HG02571 (cell line): Measurements from ENCODE around the gene ZNF750.

Experiments
- ATAC-seq: cut with Tn5 transposase; IDR thresholded peaks from one replicate; pipeline ENCODE4 v1.9.1; 2021; ENCODE audit warnings: mild to moderate bottlenecking, moderate library complexity; ENCODE audit not compliant: unreplicated experiment

ZNF750 gene

DNA sequence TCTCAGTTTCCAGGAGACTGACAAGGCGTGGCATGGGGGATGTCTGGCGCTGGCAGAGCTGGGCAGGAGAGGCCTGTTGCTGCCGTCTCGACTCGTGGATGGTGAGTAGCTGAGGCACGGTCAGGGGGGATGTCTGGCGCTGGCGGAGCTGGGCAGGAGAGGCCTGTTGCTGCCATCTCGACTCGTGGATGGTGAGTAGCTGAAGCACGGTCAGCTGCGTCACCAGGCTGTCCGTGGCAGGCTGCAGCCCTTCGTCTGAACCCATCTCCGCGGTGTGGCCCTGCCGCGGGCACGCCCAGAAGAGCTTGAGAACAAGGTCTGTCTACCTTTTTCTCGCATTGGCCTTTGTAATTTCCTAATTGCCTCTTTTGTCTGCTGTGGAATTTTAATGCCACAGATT lies 25.0 kb downstream of the ZNF750 start:
- ATAC-seq, result no peak

DNA sequence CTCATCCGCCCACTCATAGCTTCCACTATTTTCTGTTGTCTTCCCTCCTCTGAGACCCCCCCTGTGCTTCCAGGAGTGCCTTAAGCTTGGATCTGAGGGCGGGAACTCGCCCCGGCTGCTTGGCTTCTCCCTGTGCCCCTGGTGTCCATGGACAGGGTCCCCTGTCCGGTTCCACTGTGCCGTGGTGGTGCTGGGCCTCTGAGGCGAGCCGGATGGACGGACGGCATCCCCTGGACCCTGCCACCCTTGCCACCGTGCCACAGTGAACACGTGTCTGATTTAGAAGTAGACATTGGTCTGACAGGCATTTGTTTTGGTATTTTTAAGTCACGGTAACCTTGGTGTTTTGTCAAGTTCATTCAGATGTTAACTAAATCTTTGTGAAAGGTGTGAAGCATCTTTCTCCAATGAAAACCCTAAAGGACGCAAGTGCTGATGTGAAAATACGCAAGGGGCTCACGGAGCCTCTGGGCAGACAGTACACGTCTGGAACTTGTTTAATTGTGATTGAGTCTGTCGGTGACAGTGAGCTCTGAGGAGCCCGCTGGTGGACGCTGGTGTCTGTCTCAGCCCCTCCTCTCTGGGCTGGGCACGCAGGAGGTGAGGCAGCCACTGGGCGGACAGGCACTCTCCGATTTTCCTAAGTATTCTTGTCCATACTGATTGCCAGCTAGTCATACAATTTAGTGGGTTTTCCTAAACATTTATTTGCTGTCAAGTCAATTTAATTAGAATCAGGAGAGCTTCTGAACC lies 26.3 kb downstream of the ZNF750 start:
- no peak for ATAC-seq

DNA sequence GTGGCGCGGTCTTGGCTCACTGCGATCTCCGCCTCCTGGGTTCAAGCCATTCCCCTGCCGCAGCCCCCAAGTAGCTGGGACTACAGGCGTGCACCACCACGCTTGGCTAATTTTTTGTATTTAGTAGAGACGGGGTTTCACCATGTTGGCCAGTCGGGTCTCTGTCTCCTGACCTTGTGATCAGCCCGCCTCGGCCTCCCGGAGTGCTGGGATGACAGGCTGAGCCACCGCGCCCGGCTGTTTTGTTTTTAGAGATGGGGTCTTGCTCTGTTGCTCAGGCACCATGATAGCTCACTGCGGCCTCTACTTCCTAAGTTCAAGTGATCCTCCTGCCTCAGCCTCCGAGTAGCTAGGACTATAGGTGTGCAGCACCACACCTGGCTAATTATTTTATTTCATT lies 27.2 kb downstream of the ZNF750 start:
- no peak for ATAC-seq

DNA sequence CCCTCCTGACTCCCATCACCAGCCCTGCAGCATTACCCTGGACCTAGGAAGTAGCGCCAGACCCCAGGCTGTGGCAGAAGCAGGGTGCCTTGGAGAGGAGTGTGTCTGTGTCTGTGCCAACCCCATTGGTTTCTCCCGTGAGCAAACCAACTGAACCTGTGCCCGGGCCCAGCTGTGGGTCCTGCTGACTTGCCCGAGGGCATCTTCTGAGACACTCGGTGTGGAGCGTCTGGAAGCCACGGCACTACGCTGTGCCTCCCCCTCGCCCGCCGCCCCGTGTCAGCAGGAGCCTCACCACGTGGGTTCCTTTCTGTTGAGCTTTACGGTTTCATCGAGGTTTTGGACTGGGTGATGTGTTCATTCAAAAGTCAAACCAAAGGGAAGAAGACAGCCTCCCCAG lies 27.8 kb downstream of the ZNF750 start:
- no peak for ATAC-seq

DNA sequence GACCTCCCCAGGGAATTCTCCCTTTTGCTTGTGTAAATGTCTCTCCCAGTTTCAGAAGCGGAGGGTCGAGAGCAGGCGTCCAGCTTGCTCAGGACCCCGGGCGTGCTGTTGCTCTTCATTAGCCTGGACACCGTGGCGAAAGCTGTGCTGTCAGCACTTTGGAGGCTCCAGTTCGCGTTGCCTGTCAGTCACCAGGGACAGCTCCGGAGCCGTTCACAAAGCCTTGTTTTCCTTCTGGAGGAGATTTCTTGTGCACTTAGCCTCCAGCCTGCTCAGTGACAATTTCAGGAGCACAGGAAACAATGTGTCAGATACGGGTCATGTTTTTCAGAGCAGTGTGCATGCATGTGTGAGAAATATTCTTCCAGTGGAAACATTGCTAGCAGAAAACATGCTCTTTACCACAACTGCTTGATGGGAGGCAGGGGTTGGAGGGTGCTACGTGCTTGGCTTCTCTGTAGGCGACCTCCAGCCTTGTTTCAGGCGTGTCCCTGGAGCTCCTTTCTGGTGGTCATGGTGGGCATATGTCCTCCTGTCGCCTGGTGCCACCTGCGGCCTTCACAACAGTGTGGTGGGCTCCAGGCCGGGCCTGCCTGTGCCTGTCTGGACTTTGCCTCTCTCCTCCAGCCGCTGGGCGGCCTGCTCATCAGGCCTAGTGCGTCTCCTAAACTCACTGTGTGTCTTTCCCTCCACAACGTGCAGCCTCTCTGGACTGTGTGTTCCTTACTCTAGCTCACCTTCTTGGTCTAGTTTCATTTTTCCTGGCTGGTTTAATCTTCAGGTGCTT lies 29.0 kb downstream of the ZNF750 start:
- ATAC-seq, result no peak

DNA sequence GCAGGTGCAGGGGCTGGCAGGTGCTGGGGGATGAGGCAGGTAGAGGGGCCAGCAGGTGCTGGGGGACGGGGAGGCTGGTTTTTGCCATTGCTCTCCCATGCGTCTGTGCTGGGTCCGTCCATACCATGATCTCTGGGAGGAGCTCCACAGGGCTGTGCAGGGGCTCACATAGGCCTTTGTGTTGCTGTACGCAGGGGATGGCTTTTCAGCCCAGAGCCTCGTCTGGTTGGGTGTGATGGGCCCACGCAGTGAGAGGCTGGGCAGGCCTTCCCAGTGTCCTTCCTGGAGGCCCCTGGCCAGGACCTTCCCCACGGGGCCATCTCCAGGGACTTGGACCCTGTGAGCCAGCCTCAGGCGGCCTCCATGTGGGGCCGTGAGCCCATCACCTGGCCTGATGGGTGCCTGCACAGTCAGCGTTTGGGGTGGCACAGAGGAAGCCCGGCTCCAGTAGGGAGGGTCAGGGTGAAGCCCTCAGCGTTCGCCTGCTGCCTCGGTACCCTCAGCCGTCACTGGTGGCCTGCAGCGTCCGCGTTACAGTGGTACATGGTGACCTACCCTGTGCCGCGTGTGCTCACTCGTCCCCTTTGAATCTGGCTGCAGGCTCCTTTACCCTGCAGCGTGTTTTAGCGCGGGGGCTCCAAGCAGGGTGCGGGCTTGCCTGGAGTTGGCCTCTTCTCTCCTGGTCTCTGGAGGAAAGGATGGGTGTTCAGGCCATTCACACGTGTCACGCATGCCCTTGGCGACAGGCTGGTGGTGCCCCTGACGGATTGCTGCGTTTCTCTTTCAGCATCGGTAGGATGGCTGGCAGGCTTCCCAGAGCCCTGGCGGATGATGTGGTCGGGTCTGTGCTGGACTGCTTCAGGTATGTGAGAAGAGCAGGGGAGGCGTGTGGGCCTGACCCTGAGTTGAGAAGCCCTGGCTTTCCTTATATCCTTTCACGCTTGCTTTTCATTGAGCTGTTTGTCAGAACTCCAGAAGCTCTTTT lies 30.6 kb downstream of the ZNF750 start:
- ATAC-seq, result no peak

DNA sequence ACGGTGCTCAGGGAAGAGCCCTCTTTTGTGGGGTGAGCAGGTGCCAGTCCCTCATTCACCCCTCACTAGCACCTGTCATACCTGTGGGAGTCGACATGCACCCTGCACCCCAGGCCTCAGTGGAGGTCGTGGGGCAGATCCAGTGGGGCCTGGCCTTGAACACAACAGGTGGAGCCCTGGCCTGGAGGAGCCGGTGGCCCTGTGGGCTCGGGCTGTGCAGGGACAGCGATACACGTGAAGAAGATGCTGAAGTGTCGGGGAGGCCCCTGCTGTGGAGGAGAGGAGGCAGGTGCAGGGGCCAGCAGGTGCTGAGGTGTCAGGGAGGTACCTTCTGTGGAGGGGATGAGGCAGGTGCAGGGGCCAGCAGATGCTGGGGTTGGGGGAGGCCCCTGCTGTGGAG lies 31.8 kb downstream of the ZNF750 start:
- ATAC-seq, result no peak

DNA sequence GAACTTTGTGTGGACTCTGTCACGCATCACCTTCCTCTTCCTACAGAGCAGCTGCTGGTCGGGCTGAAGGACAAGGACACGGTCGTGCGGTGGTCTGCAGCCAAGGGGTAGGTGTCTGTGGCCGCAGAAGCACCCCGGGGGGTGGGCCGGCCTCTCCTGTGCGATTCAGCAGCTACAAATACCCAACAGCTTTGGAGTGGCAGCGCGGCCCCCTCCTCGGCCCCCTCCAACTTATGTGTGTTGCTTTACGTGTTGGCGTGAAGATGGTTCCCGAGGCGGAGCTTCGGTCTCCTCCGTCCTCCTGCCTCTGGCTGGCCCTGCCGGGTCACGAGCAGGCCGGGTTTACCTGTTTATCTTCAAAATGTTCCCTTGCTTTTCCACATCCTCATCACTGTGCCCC lies 32.3 kb downstream of the ZNF750 start:
- ATAC-seq, result no peak

DNA sequence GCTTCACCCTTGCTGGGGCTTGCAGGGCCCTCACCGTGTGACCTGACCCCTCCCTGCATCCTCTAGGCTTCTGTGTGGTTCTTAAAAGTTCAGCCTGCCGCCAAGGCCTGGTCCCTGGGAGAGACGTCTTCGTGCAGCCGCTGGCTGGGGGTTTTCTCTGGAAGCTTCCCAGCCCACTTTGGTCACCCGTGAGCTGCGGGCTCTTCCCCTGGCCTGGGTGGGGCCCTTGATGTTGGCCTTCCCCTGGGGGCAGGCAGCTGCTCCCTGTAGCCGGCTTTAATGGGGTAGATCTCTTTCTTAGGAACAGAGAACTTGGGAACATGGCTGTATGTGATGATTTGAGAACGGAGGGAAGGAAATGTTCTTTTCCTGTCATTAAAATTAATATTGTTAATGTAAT lies 32.7 kb downstream of the ZNF750 start:
- ATAC-seq, result no peak

DNA sequence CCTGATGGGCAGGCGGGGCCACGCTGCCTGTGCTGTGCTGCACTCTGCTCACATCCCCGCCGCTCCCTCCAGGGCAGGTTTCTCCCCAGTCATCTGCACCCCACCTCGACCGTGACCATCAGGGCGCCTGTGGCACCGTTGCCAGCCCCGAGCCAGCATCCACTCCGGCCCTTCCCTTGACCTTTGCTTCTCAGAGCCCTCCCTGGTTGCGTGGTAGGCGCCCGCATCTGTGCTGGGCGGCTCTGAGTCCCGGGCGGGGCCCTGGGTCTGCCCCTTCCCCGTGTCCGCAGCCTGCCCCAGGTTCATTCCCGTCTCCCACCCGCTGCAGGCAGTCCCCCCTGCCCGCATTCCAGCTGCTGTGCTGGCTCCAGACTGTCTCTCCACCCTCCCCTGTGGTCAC lies 33.2 kb downstream of the ZNF750 start:
- no peak for ATAC-seq

DNA sequence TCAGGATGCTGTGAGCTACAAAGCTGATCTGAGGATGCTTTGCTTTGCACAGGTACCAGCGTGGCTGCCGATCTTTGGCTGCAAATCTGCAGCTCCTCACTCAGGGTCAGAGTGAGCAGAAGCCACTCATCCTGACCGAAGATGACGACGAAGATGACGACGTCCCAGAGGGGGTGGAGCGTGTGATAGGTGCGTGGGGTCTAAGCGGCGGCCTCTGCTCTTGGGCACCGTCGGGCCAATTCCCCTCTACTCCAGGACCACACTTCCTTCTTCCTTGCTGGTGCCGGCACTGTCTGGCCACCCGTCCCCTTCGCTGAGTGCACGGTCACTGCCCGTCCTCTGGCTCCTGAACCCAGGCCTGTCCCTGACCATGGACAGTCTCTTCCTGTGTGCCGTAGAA lies 34.0 kb downstream of the ZNF750 start:
- ATAC-seq, result no peak

DNA sequence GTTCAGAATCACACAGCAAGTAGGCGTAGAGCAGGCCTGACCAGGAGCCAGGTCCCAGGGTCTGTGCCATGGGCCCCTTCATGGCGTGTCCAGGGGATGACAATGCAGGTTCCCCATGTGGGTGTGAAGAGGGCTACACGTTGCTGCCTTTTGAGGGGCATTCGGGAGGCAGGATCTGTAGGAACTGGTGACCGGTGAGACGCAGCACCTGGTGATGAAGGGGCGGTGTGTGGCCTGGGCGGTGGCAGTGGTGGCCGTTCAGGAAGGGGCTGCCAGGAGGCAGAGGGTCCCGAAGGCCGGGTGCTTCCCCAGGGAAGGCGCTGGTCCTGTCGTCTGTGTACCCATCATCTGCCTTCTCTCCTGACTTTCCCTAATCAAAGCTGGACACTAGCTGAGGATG lies 34.6 kb downstream of the ZNF750 start:
- ATAC-seq, result no peak

DNA sequence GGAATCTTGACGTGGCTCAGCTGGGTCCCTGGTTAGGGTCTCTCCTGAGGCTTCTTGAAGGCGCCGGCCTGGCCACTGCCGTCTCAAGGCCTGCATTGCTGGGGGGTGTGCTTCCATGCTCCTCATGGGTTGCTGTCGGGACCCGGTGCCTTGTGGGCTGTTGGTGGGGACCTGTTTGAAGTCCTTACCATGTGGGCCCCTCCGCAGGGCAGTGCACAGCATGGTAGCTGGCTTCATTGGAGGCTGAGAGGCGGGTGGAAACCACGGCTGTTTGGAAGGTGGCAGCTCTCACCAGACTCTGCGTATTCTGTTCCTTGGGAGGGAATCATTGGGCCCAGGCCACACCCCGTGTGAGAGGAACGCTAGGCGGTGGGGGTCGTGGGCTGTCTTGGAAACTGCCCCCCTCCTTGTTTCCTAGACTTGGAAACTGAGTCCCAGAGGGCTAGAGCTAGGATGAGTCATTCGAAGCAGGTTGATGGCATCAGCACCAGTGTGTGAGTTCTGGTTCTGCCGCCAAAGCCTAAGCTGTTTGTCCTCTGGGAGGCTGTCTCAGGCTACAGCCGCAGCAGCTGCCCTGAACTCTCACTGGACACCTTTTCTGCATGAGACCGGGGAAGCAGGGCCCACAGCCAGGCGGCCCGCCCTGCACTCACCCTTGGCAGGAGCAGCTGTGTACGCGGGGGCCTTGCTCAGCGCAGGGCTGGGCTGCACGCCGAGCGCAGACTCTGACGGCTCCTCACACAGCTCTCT lies 35.2 kb downstream of the ZNF750 start:
- ATAC-seq, result no peak

DNA sequence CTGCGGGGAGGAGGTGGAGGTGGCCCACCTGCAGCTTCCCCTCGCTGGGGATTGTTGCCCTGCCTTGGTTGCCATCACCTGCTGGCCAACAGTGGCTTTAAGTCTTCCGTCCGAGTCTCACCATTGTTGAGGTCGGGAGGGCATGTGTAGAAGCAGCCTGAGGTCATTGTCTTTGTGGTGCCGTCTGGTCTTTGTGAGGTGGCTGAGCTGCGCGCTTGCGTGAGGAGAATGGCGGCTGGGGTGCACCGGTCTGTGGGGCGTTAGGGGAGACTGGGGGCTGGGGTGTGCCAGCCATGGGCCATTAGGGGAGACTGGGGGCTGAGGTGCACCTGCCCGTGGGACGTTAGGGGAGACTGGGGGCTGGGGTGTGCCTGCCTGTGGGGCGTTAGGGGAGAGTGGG lies 36.2 kb downstream of the ZNF750 start:
- ATAC-seq, result no peak

DNA sequence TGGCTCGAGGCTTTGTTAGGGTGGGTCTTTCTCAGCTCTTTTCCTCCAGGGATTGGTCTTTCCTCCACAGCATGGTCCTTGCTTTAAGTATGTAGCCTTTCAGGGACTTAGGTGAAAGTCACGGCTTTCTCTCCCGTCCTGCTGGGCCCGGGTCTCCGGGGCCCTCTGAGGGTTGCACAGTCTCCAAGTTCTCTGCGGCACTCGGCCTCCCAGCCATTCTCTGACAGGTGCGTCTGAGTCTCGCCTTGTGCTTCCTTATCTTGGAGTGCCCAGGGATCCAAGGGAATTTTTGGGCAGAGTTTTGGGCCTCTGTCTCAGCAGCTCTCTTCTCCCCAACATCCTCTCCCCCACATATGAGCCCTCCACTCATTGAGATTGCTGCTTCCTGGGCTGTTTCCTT lies 36.6 kb downstream of the ZNF750 start:
- no peak for ATAC-seq

DNA sequence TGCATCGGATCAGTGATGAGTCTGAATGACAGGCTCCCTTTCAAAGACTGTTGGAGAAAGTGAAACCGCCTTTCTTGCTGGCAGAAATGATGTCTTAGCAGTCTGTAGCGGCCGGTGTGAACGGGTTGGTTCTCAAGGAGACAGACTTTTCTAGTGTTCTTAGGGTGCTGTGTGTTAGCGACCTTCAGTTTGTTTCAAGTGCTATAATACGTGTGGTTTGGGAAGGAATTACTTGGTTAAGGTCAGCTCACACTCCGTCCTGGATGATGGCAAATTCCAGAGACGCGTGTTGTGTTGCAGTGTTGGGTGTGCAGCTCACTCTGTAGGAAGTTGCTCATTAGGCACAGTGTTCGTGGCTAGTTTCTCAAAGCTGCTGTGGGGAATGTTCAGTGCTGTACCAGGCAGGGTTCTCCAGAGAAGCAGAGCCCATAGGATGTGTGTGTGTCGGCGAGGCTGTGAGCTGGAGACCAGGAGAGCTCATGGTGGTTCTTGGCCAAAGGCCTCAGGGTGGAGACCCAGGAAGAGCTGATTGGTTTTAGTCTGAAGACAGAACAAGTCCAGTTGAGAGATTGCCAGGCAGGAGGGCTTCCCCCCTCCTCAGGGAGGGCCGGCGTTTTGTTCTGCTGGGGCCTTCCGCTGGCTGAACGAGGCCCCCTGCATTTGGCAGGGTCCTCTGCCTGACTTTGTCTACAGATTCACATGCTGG lies 37.6 kb downstream of the ZNF750 start:
- no peak for ATAC-seq

DNA sequence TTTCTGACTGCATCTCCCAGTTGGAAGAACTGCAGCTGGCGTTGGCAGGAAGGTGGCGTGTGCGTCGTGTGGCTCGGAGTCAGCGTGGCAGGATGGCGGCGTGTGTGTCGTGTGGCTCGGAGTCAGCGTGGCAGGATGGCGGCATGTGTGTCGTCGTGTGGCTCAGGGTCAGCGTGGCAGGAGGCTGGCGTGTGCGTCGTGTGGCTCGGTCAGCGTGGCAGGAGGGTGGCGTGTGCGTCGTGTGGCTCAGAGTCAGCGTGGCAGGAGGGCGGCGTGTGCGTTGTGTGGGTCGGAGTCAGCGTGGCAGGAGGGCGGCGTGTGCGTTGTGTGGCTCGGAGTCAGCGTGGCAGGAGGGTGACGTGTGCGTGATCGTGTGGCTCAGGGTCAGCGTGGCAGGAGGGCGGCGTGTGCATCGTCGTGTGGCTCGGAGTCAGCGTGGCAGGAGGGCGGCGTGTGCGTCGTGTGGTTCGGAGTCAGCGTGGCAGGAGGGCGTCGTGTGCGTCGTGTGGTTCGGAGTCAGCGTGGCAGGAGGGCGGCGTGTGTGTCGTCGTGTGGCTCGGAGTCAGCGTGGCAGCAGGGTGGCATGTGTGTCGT lies 38.3 kb downstream of the ZNF750 start:
- ATAC-seq, result no peak

DNA sequence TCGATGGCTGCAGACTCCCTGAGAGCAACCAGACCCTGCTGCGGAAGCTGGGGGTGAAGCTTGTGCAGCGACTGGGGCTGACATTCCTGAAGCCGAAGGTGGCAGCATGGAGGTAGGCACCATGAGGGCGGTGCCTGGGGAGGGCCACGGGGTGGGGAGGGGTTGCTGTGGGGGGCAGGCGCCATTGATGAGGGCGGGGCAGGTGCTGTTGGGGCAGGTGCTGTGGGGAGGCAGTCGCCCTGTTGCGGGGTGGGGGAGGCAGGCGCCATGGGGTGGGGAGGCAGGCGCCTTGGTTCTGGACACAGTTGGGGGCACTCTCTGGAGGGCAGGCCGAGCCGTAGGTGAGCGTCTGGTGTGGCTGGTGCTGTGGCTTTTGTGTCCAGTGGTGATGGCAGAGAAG lies 38.9 kb downstream of the ZNF750 start:
- no peak for ATAC-seq

DNA sequence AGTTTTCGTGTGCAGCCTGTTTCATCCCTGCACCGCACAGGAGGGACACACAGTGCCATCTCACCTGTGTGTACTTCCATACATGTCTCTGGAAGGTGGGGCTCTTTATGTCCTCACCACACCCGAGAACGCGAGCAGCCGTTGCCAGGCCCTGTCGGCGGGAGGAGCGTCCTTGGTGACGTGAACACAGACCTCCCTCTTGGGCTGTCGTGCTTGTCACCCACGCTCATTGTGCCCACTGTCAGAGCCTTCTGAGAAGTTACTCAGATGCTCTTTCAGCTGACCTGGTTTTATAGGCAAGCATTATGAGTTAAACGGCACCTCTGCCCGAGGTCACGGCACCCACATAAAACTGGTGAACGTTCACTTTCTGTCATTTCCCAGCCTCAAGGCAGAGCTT lies 40.2 kb downstream of the ZNF750 start:
- ATAC-seq, result no peak

DNA sequence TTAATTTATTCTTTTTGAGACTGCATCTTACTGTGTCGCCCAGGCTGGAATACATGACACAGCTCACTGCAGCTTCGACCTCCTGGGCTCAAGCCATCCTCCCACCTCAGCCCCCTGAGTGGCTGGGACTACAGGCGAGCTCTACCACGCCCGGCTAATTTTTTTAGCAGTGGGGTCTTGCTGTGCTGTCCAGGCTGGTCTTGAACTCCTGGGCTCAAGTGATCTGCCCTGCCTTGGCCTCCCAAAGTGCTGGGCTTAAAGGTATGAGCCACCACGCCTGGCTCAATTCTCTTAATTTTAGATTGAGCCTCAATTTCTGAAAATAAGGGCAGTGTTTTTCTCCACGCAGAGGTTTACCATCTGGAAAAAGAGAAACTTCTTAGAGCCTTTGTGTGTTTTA lies 41.1 kb downstream of the ZNF750 start:
- ATAC-seq, result no peak
